HAP-1 (cell line): Measurements from ENCODE around the gene CMTM5.

Experiments
- DNase-seq, 2 experiments: peaks; one replicate each; pipeline ENCODE4 v3.0.0-alpha.2; 2016 to 2020; ENCODE audit warnings: low spot score in 2 of 2
- H3K27me3 ChIP-seq: fragments of 250-450 bp; sonication (Bioruptor Pico); 2 replicates; pipeline ENCODE4 v1.5.1; 2020; ENCODE audit warnings: low read depth, mild to moderate bottlenecking, moderate library complexity
- H3K36me3 ChIP-seq: fragments of 250-450 bp; sonication (Bioruptor Pico); replicated peaks from 2 replicates; pipeline ENCODE4 v1.5.1; 2020; ENCODE audit warnings: mild to moderate bottlenecking
- H3K4me1 ChIP-seq: fragments of 250-450 bp; sonication (Bioruptor Pico); 2 replicates; pipeline ENCODE4 v1.5.1; 2020; ENCODE audit warnings: mild to moderate bottlenecking
- H3K4me3 ChIP-seq: fragments of 250-450 bp; sonication (Bioruptor Pico); 2 replicates; pipeline ENCODE4 v1.5.1; 2020; ENCODE audit warnings: mild to moderate bottlenecking, moderate library complexity
- H3K9me3 ChIP-seq: fragments of 250-450 bp; sonication (Bioruptor Pico); 2 replicates; pipeline ENCODE4 v1.5.1; 2020; ENCODE audit warnings: mild to moderate bottlenecking, moderate library complexity
- in situ Hi-C: fragments of 300-500 bp; cut with MboI; formaldehyde crosslinking; loops from 3 replicates; pipeline ENCODE4 v1.14.3; 2020; ENCODE audit warnings: low sequenced_read_pairs, inconsistent platforms, mixed read lengths

CMTM5 gene

GRCh38 chr14:23362200-23362599 lies 14.6 kb upstream of the CMTM5 start:
- no peak for DNase-seq
- Histone ChIP-seq H3K9me3 (no peaks in the 10 kb centered on the region), H3K4me1 (no peaks in the 10 kb centered on the region), H3K36me3 (no peaks in the 10 kb centered on the region), H3K4me3 (no peak overlapping the region), H3K27me3 (peaks cover 34% of the 10 kb centered on the region)
- in situ Hi-C loops, result no loop called here

GRCh38 chr14:23364164-23365035 lies 12.4 kb upstream of the CMTM5 start:
- no peaks in the 10 kb centered on the region for H3K9me3 ChIP-seq
- DNase-seq, result no peak
- H3K4me3 ChIP-seq, result no peak overlapping the region
- H3K27me3 ChIP-seq, result peaks cover 32% of the 10 kb centered on the region
- in situ Hi-C loops, result no loop called here
- no peaks in the 10 kb centered on the region for H3K36me3 ChIP-seq
- no peaks in the 10 kb centered on the region for H3K4me1 ChIP-seq

- H3K9me3 ChIP-seq, result no peaks in the 10 kb centered on the region
- no peak within 1 kb of the TSS for H3K4me3 ChIP-seq
- H3K36me3 ChIP-seq, result no peaks in the 10 kb centered on the region
- H3K4me1 ChIP-seq, result no peaks in the 10 kb centered on the region
- peaks cover 32% of the 10 kb centered on the region for H3K27me3 ChIP-seq
- in situ Hi-C loops, result no loop called here
- no peak for DNase-seq
These were observed 11.7 kb upstream of the CMTM5 start, which contains the start of gene EFS for GRCh38 chr14:23365036-23365731. Gene EFS (minus strand): TSS chr14:23365172. CDS start chr14:23365025, 147 bp downstream.

- Histone ChIP-seq H3K36me3 (no peaks in the 10 kb centered on the region), H3K27me3 (peaks cover 32% of the 10 kb centered on the region), H3K9me3 (no peaks in the 10 kb centered on the region), H3K4me3 (no peak overlapping the region), H3K4me1 (no peaks in the 10 kb centered on the region)
- DNase-seq, result peak in 1 of 2 experiments; percentile 25
- in situ Hi-C loops, result no loop called here
These were observed 11.0 kb upstream of the CMTM5 start for GRCh38 chr14:23365732-23366425.

- H3K36me3 ChIP-seq, result no peaks in the 10 kb centered on the region
- in situ Hi-C loops, result no loop called here
- peak in 1 of 2 experiments; percentile 14 for DNase-seq
- H3K4me1 ChIP-seq, result no peaks in the 10 kb centered on the region
- H3K27me3 ChIP-seq, result peaks cover 36% of the 10 kb centered on the region
- no peaks in the 10 kb centered on the region for H3K9me3 ChIP-seq
- no peak overlapping the region for H3K4me3 ChIP-seq
These were observed 10.4 kb upstream of the CMTM5 start for GRCh38 chr14:23366426-23366921.

GRCh38 chr14:23370221-23370620 lies 6.6 kb upstream of the CMTM5 start:
- Histone ChIP-seq H3K9me3 (no peaks in the 10 kb centered on the region), H3K4me1 (no peaks in the 10 kb centered on the region), H3K4me3 (no peak overlapping the region), H3K36me3 (no peaks in the 10 kb centered on the region), H3K27me3 (peaks cover 22% of the 10 kb centered on the region)
- in situ Hi-C loops, result no loop called here
- no peak for DNase-seq

- Histone ChIP-seq H3K4me1 (no peaks in the 10 kb centered on the region), H3K27me3 (peaks cover 9% of the 10 kb centered on the region), H3K9me3 (no peaks in the 10 kb centered on the region), H3K36me3 (no peaks in the 10 kb centered on the region), H3K4me3 (no peak overlapping the region)
- no peak for DNase-seq
- in situ Hi-C loops, result no loop called here
These were observed 5.0 kb upstream of the CMTM5 start for GRCh38 chr14:23371865-23372264.

- Histone ChIP-seq H3K4me1 (no peaks in the 10 kb centered on the region), H3K27me3 (peaks cover 4% of the 10 kb centered on the region), H3K4me3 (no peak within 1 kb of the TSS), H3K9me3 (no peaks in the 10 kb centered on the region), H3K36me3 (no peaks in the 10 kb centered on the region)
- no peak for DNase-seq
- in situ Hi-C loops, result no loop called here
These were observed 4.3 kb upstream of the CMTM5 start, which contains the start of gene IL25 for GRCh38 chr14:23372509-23372908. Gene IL25 (plus strand): TSS chr14:23372809.

GRCh38 chr14:23373041-23373440 lies 3.8 kb upstream of the CMTM5 start:
- Histone ChIP-seq H3K27me3 (peaks cover 4% of the 10 kb centered on the region), H3K36me3 (no peaks in the 10 kb centered on the region), H3K4me1 (no peaks in the 10 kb centered on the region), H3K9me3 (no peaks in the 10 kb centered on the region), H3K4me3 (no peak overlapping the region)
- in situ Hi-C loops, result no loop called here
- DNase-seq, result no peak

- Histone ChIP-seq H3K36me3 (no peaks in the 10 kb centered on the region), H3K27me3 (peaks cover 12% of the 10 kb centered on the region), H3K4me1 (no peaks in the 10 kb centered on the region), H3K9me3 (no peaks in the 10 kb centered on the region), H3K4me3 (no peak overlapping the region)
- DNase-seq, result no peak
- in situ Hi-C loops, result no loop called here
These were observed 1.2 kb upstream of the CMTM5 start for GRCh38 chr14:23375527-23376251.

- DNase-seq, result no peak
- H3K4me1 ChIP-seq, result no peaks in the 10 kb centered on the region
- H3K9me3 ChIP-seq, result no peaks in the 10 kb centered on the region
- H3K27me3 ChIP-seq, result peaks cover 8% of the 10 kb centered on the region; the same call in 1 of the 2 replicates
- in situ Hi-C loops, result no loop called here
- H3K4me3 ChIP-seq, result no peak overlapping the region
- H3K36me3 ChIP-seq, result no peaks in the 10 kb centered on the region
These were observed 328 bp downstream of the CMTM5 start for GRCh38 chr14:23377198-23377550.

- DNase-seq, result no peak
- Histone ChIP-seq H3K4me1 (no peaks in the 10 kb centered on the region), H3K27me3 (peaks cover 8% of the 10 kb centered on the region; the same call in 1 of the 2 replicates), H3K9me3 (no peaks in the 10 kb centered on the region), H3K36me3 (no peaks in the 10 kb centered on the region), H3K4me3 (no peak overlapping the region)
- in situ Hi-C loops, result no loop called here
These were observed 1.0 kb downstream of the CMTM5 start for GRCh38 chr14:23377573-23378563.
